22Rv1 (cell line): ENCODE results near the gene MICU1.

ENCODE experiments used
- H3K27ac ChIP-seq: fragments of 450-650 bp; 2 replicates; pipeline ENCODE4 v1.5.1; 2017
- CTCF ChIP-seq: fragments of 450-650 bp; IDR thresholded peaks from 2 replicates; pipeline ENCODE4 v1.5.1; 2017; ENCODE audit warnings: mild to moderate bottlenecking
- ZFX ChIP-seq: fragments of 450-650 bp; IDR thresholded peaks from 2 replicates; pipeline ENCODE4 v1.6.1; 2017; ENCODE audit warnings: antibody characterized with exemption, borderline replicate concordance

The MICU1 gene

GRCh38 chr10:72645263-72645858, 19.5 kb upstream of the MICU1 start:
- no peak overlapping the region for H3K27ac ChIP-seq
- TF ChIP-seq CTCF = no peak
- TF ChIP-seq ZFX = no peak

GRCh38 chr10:72642318-72642717, 16.4 kb upstream of the MICU1 start:
- TF ChIP-seq CTCF = no peak
- no peak for TF ChIP-seq ZFX
- H3K27ac ChIP-seq = no peak overlapping the region

- TF ChIP-seq ZFX = no peak
- no peak for TF ChIP-seq CTCF
- peak overlapping the region; percentile 46 for H3K27ac ChIP-seq
Measured at GRCh38 chr10:72639441-72639873, 13.6 kb upstream of the MICU1 start.

GRCh38 chr10:72638586-72639440, 12.9 kb upstream of the MICU1 start:
- peak overlapping the region; percentile 46 for H3K27ac ChIP-seq
- TF ChIP-seq CTCF (no peak), ZFX (no peak)

- TF ChIP-seq CTCF = no peak
- TF ChIP-seq ZFX = no peak
- no peak overlapping the region for H3K27ac ChIP-seq
Measured at GRCh38 chr10:72637398-72637857, 11.5 kb upstream of the MICU1 start.

GRCh38 chr10:72630144-72630543, 4.3 kb upstream of the MICU1 start:
- TF ChIP-seq ZFX = no peak
- no peak for TF ChIP-seq CTCF
- no peak overlapping the region for H3K27ac ChIP-seq

- H3K27ac ChIP-seq = peak overlapping the region; percentile 77
- no peak for TF ChIP-seq CTCF
- no peak for TF ChIP-seq ZFX
Measured at GRCh38 chr10:72626444-72626754, 520 bp upstream of the MICU1 start.
